ENCODE data around the gene DCTN4. TPM values are rescaled to one million over a fixed set of nuclear protein-coding genes. Genes with fewer than 3 reads are reported as not detected.

DCTN4 gene
- total RNA-seq, 3 donors from 2014 or later = 68.5 to 99.5 (median 83.4) TPM

GRCh38 chr5:150676578-150676977 lies 82.2 kb downstream of the DCTN4 start:
- Histone ChIP-seq H3K4me1 (peaks cover 9 to 16% of the 10 kb centered on the region in 2 donors), H3K27ac (no peak overlapping the region), H3K4me3 (no peak overlapping the region), H3K36me3 (no peaks in the 10 kb centered on the region), H3K9me3 (no peaks in the 10 kb centered on the region), H3K27me3 (no peaks in the 10 kb centered on the region)
- TF ChIP-seq POLR2A (IDR thresholded peaks at IDR 0.05) = no peak
- TF ChIP-seq POLR2AphosphoS5 (IDR thresholded peaks at IDR 0.05) = no peak
- no peak for TF ChIP-seq CTCF (IDR thresholded peaks at IDR 0.05)
- intact Hi-C loops (cut with DNase I; ENCODE audit: low total_unique reads) = no loop called here
- no peak for DNase-seq (ENCODE audit: low spot score in 2 of 2)

- Histone ChIP-seq H3K27ac (peak overlapping the region in 1 of 2 donors; percentile 72), H3K4me3 (no peak overlapping the region), H3K27me3 (no peaks in the 10 kb centered on the region), H3K9me3 (no peaks in the 10 kb centered on the region), H3K36me3 (no peaks in the 10 kb centered on the region), H3K4me1 (peaks cover 9 to 16% of the 10 kb centered on the region in 2 donors)
- intact Hi-C loops (cut with DNase I; ENCODE audit: low total_unique reads) = no loop called here
- no peak for DNase-seq (ENCODE audit: low spot score in 2 of 2)
- TF ChIP-seq POLR2A (IDR thresholded peaks at IDR 0.05) (no peak), CTCF (IDR thresholded peaks at IDR 0.05) (no peak), POLR2AphosphoS5 (IDR thresholded peaks at IDR 0.05) (no peak)
Measured at GRCh38 chr5:150675069-150675468, 83.7 kb downstream of the DCTN4 start.

GRCh38 chr5:150674341-150674821 lies 84.4 kb downstream of the DCTN4 start:
- H3K36me3 ChIP-seq = no peaks in the 10 kb centered on the region
- H3K9me3 ChIP-seq = no peaks in the 10 kb centered on the region
- peaks cover 9 to 16% of the 10 kb centered on the region in 2 donors for H3K4me1 ChIP-seq
- TF ChIP-seq POLR2A (IDR thresholded peaks at IDR 0.05) (no peak), POLR2AphosphoS5 (IDR thresholded peaks at IDR 0.05) (no peak), CTCF (IDR thresholded peaks at IDR 0.05) (no peak)
- peak overlapping the region; percentile 10 to 72 for H3K27ac ChIP-seq
- H3K4me3 ChIP-seq = no peak overlapping the region
- no peak for DNase-seq (ENCODE audit: low spot score in 2 of 2)
- intact Hi-C loops (cut with DNase I; ENCODE audit: low total_unique reads) = no loop called here
- no peaks in the 10 kb centered on the region for H3K27me3 ChIP-seq

- intact Hi-C loops (cut with DNase I; ENCODE audit: low total_unique reads) = no loop called here
- Histone ChIP-seq H3K4me1 (peaks cover 9 to 16% of the 10 kb centered on the region in 2 donors), H3K27ac (peak overlapping the region in 1 of 2 donors; percentile 72), H3K4me3 (peak overlapping the region in 2 of 3 donors; percentile 52 to 82), H3K36me3 (no peaks in the 10 kb centered on the region), H3K9me3 (no peaks in the 10 kb centered on the region), H3K27me3 (no peaks in the 10 kb centered on the region)
- DNase-seq (ENCODE audit: low spot score in 2 of 2) = no peak
- no peak for TF ChIP-seq POLR2AphosphoS5 (IDR thresholded peaks at IDR 0.05)
- no peak for TF ChIP-seq POLR2A (IDR thresholded peaks at IDR 0.05)
- no peak for TF ChIP-seq CTCF (IDR thresholded peaks at IDR 0.05)
Measured at GRCh38 chr5:150672884-150673275, 85.9 kb downstream of the DCTN4 start.

DNA sequence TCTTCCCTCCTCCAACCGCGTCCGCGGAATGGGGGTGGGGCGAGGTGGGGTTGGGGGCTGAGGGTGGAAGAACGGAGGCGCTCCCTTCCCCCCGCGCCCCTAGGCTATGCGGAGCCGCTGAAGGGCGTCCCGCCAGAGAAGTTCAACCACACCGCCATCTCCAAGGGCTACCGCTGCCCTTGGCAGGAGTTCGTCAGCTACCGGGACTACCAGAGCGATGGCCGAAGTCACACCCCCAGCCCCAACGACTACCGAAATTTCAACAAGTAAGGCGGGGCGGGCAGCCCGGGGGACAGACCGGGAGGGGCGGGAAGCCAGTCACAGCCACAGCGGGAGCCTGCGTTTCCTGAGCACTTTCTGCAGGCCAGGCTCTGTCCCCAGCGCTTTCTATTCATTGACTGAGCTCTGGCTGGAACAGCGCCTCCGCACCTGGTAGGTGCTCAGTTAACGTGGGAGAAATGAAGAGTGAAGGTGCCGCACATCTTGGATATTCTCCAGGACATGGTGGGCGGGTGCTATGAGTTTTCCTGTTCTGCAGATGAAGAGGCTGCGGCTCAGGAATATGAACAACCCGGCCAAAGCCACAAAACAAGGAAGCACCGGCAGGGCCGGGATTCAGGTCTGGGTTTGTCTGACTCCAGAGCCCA lies 86.5 kb downstream of the DCTN4 start:
- peak overlapping the region; percentile 45 to 72 for H3K27ac ChIP-seq
- peaks cover 9 to 16% of the 10 kb centered on the region in 2 donors for H3K4me1 ChIP-seq
- H3K36me3 ChIP-seq = no peaks in the 10 kb centered on the region
- peak in 1 of 2 donors; percentile 70 for DNase-seq (ENCODE audit: low spot score in 2 of 2)
- intact Hi-C loops (cut with DNase I; ENCODE audit: low total_unique reads) = no loop called here
- no peaks in the 10 kb centered on the region for H3K9me3 ChIP-seq
- no peaks in the 10 kb centered on the region for H3K27me3 ChIP-seq
- no peak for TF ChIP-seq CTCF (IDR thresholded peaks at IDR 0.05)
- TF ChIP-seq POLR2A (IDR thresholded peaks at IDR 0.05) = no peak
- no peak for TF ChIP-seq POLR2AphosphoS5 (IDR thresholded peaks at IDR 0.05)
- H3K4me3 ChIP-seq = peak overlapping the region; percentile 44 to 82 (median 52)

Data from breast epithelium (tissue), 4 donors.